ENCODE measurements around the gene DENND1A.

DENND1A gene

DNA sequence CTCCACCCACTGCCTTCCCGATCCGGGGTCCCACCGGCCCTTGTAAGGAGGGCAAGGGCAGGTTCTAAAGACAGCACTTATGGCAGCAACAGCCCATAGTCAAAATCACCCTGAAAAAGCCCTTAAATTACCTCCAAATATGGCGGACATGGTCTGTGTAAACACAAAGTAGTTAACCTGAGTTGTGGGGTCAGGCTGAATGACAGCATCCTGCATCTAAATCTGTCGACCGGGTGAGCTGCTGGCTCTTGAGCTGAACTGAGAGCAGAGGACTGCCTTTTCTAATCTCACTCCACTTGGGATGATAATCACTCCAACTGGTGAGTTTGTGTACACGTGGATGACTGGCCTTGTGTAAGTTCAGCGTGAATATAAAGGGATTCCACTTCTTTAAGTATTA is 249.6 kb downstream of the DENND1A start:
- DNase-seq (ENCODE audit: low read depth): no peak
- TF ChIP-seq, protein P1, sequence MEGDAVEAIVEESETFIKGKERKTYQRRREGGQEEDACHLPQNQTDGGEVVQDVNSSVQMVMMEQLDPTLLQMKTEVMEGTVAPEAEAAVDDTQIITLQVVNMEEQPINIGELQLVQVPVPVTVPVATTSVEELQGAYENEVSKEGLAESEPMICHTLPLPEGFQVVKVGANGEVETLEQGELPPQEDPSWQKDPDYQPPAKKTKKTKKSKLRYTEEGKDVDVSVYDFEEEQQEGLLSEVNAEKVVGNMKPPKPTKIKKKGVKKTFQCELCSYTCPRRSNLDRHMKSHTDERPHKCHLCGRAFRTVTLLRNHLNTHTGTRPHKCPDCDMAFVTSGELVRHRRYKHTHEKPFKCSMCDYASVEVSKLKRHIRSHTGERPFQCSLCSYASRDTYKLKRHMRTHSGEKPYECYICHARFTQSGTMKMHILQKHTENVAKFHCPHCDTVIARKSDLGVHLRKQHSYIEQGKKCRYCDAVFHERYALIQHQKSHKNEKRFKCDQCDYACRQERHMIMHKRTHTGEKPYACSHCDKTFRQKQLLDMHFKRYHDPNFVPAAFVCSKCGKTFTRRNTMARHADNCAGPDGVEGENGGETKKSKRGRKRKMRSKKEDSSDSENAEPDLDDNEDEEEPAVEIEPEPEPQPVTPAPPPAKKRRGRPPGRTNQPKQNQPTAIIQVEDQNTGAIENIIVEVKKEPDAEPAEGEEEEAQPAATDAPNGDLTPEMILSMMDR (conservative IDR thresholded peaks at IDR 0.05; ENCODE audit: control insufficient read depth, insufficient read depth, low read depth, low read length): no peak

DNA sequence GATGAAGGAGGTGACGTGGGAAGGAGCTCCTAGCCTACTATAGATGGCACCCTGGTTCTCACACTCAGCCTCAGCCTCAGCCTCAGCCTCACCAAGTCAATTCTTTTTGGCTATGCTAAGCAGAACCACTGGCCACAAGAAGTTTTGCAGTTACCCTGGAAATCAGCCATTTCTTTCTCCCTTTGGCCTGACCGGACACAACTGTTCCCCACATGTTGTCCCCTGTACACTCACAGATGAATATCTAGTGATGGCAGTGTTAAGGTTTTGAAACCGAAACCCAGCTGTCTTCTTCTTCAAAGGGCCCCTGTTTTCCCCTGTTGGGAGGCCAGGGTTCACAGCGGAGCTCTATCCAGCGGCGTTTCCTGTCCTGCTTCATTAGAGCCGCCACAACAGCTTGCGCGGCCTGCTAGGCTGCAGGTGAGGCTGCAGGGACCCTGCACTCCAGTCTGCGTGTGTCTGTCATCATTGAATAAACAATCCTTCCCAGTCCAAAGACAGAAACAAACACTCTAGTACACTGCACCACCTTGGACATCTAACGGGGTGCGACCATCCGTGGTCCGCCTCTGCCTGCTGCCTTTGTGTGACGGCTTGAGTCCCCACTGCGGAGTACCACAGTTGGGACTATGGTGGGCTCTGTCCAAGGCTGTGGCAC is 250.5 kb downstream of the DENND1A start:
- TF ChIP-seq, protein P1 (conservative IDR thresholded peaks at IDR 0.05; ENCODE audit: control insufficient read depth, insufficient read depth, low read depth, low read length): no peak
- DNase-seq (ENCODE audit: low read depth): no peak
- H3K4me3 ChIP-seq (ENCODE audit: control insufficient read depth, low read depth, low read length): no peak overlapping the region

More for the DNA sequence above, 249.6 kb downstream of the DENND1A start:
- H3K4me3 ChIP-seq (ENCODE audit: control insufficient read depth, low read depth, low read length): no peak overlapping the region

DNA sequence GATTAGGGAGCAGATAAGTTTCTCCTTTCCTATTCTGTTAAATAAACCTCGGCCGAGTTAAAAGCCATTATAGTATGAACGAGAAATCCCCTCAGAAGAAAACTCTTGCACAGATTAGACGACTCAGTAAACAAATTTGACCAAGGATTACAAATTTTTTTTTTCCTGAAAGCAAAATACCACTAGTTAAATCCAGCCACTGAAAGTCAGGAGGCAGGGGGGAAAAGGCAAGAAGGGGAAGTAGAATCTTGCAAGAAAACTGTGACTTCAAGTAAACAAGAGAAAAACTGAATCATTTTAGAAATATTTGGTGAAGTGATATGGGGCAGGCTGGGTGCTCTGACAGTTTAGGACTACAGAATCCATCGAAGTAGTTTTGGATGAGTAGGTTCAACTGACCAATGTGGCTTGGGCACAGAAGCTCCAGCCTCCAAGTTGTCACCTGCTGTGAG is 251.0 kb downstream of the DENND1A start:
- TF ChIP-seq, protein P1 (conservative IDR thresholded peaks at IDR 0.05; ENCODE audit: control insufficient read depth, insufficient read depth, low read depth, low read length): no peak
- no peak overlapping the region for H3K4me3 ChIP-seq (ENCODE audit: control insufficient read depth, low read depth, low read length)
- no peak for DNase-seq (ENCODE audit: low read depth)

DNA sequence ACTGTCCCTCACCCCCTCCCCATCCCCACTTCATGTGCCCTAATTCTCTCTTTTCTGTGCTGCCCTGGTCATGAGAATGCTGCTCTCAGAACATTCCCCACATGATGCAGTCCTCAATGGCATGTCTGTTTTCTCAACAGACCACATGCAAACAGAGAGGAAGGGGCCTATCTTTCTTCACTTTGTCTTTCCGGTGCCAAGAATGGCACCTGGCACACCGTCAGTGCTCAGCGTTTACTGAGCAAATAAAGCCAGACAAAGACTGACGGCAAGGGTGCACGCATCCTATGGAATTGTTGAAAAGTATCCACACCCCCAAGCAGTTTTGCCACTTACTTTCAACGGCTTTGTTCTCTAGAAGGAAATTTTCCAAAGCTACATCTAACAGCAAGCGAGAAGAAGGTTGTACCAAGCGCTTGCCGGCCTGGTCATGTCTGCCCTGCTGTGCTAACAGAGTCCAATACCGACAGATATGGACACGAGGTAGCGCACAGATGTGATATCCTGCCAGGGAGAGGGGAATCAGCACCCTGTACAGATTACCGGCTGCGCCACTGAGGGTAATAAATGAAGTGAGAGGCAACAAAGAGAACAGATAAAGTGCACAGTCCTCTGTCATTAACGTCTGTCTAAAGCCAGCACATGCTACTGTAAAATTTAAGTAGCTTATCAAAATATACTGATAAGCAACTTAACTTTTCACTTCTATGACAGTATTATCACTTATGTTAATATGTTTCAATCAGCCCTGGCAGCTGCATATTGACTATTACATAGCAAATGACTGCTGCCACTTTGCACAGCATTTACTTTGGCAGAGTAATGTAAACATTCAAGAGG is 251.7 kb downstream of the DENND1A start:
- TF ChIP-seq, protein P1 (conservative IDR thresholded peaks at IDR 0.05; ENCODE audit: control insufficient read depth, insufficient read depth, low read depth, low read length): no peak
- no peak overlapping the region for H3K4me3 ChIP-seq (ENCODE audit: control insufficient read depth, low read depth, low read length)
- DNase-seq (ENCODE audit: low read depth): no peak

DNA sequence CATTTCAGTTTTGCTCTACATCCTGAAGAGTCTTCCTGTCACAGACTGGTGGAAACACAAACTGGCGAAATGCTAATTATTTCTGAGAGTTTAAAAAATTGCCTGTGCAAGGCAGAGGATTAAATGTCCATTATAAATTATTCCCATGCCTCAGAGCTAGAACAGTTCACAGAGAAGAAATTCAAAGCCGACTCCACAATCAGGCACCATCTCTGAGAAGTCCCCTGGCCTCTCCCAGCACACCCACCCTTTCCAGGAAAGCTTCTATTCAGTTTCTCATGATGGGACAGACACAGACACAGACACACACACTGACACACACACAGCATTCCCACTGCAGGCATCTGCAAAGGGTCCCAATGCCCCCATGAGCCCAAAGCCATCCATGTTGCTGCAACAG is 253.1 kb downstream of the DENND1A start:
- no peak overlapping the region for H3K4me3 ChIP-seq (ENCODE audit: control insufficient read depth, low read depth, low read length)
- TF ChIP-seq, protein P1 (conservative IDR thresholded peaks at IDR 0.05; ENCODE audit: control insufficient read depth, insufficient read depth, low read depth, low read length): no peak
- DNase-seq (ENCODE audit: low read depth): no peak

DNA sequence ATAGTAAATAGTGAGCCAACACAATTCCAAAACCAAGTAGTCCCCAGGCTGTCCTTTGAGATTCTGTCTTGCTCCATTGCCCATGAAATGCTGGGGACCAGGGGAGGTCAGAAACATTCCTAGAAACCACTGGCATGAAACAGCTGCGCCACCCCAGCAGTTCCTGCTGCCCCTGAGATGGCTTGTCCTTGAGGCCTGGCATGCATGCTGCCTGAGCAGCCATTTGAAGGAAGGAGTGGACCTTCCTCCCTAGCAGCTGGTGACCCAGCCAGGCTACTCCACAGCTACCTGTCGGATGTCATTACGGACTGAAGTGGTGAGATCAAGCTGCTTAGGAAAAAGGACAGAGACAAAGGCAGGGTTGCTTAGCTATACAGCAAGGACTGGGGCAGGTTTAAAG is 260.6 kb downstream of the DENND1A start:
- no peak overlapping the region for H3K4me3 ChIP-seq (ENCODE audit: control insufficient read depth, low read depth, low read length)
- DNase-seq (ENCODE audit: low read depth): no peak
- TF ChIP-seq, protein P1 (conservative IDR thresholded peaks at IDR 0.05; ENCODE audit: control insufficient read depth, insufficient read depth, low read depth, low read length): no peak
